HepG2 (cell line): Measurements from ENCODE around the gene VWA2. TPM values are rescaled to one million over a fixed set of nuclear protein-coding genes. Genes with fewer than 3 reads are reported as not detected.

ENCODE experiments used
- ATAC-seq: fragments of 200-7000 bp; cut with Tn5 transposase; 3 replicates; pipeline ENCODE4 v1.9.1; 2020; ENCODE audit warnings: mild to moderate bottlenecking, moderate library complexity
- BruUV-seq: library from RNA; stranded (reverse); fragments of 400-500 nt; replicated peaks from 2 replicates; lab custom pipeline; 2021; lab: Mats Ljungman, UMichigan
- CTCF ChIA-PET: fragments of 300-600 bp; formaldehyde crosslinking; extraction: SDS; loops from one replicate; lab custom pipeline; 2021; ENCODE audit warnings: low total read pairs, inconsistent platforms, low intra/inter-chr PET ratio; lab: Yijun Ruan, JAX
- POLR2A ChIA-PET: fragments of 350-600 bp; sonication (Branson Sonifier 250); formaldehyde crosslinking; loops from one replicate; lab custom pipeline; 2020; ENCODE audit warnings: antibody characterized with exemption, inconsistent platforms; lab: Yijun Ruan, JAX
- DNase-seq: peaks from one replicate; pipeline ENCODE4 v3.0.0-alpha.2; 2015; ENCODE audit warnings: low spot score
- FAIRE-seq: peaks from 3 replicates; lab custom pipeline; 2011; peaks lifted over from hg19 to GRCh38; lab: Jason Lieb, UNC
- H2AFZ ChIP-seq: one replicate; pipeline ENCODE4 v1.6.1; 2011; ENCODE audit warnings: low read length, inconsistent platforms
- H3K27ac ChIP-seq: fragments of 300-600 bp; 3 replicates; pipeline ENCODE4 v1.8.0; 2011; ENCODE audit warnings: mixed run types, mild to moderate bottlenecking, mixed read lengths, low read length, inconsistent platforms; ENCODE audit not compliant: insufficient read depth; ENCODE audit errors: extremely low read length
- H3K27me3 ChIP-seq, 2 experiments: fragments of 200-600 bp in 1 of 2; 2 replicates in 1 of 2; 3 replicates in 1 of 2; pipeline versions ENCODE4 v1.6.0 to v1.8.0; 2011; ENCODE audit warnings: low read length in 2 of 2, mild to moderate bottlenecking in 2 of 2, moderate library complexity in 2 of 2, inconsistent platforms in 1 of 2; ENCODE audit not compliant: insufficient read depth in 2 of 2, control insufficient read depth in 1 of 2
- H3K36me3 ChIP-seq, 2 experiments: fragments of 200-600 bp in 1 of 2; replicated peaks in 1 of 2; 2 replicates in 1 of 2; 3 replicates in 1 of 2; pipeline versions ENCODE4 v1.5.1 to v1.8.0; 2011; ENCODE audit warnings: low read length in 2 of 2, inconsistent platforms in 1 of 2; ENCODE audit not compliant: insufficient read depth in 2 of 2, control insufficient read depth in 1 of 2
- H3K4me1 ChIP-seq: 2 replicates; pipeline ENCODE4 v1.5.1; 2012; ENCODE audit warnings: low read length, inconsistent platforms; ENCODE audit not compliant: insufficient read depth
- H3K4me2 ChIP-seq: 2 replicates; pipeline ENCODE4 v1.6.0; 2011; ENCODE audit warnings: low read depth, low read length, inconsistent platforms
- H3K4me3 ChIP-seq, 3 experiments: fragments of 200-600 bp in 1 of 3; sonication (generic), shearing (Covaris generic) in 1 of 3; replicated peaks in 1 of 3; 2 replicates each; pipeline ENCODE4 v1.5.1; 2011 to 2016; ENCODE audit warnings: low read length in 3 of 3, inconsistent platforms in 2 of 3, low read depth in 2 of 3, mild to moderate bottlenecking in 2 of 3, control low read depth in 1 of 3, mixed read lengths in 1 of 3; ENCODE audit not compliant: insufficient read depth in 1 of 3
- H3K79me2 ChIP-seq: one replicate; pipeline ENCODE4 v1.6.1; 2011; ENCODE audit warnings: low read length, inconsistent platforms; ENCODE audit not compliant: insufficient read depth
- H3K9ac ChIP-seq: 2 replicates; pipeline ENCODE4 v1.6.0; 2011; ENCODE audit warnings: mild to moderate bottlenecking, low read depth, low read length, inconsistent platforms; ENCODE audit not compliant: insufficient read depth
- H3K9me3 ChIP-seq: 2 replicates; pipeline ENCODE4 v1.5.1; 2012; ENCODE audit warnings: mild to moderate bottlenecking, low read length
- H4K20me1 ChIP-seq: 2 replicates; pipeline ENCODE4 v1.6.0; 2011; ENCODE audit warnings: inconsistent platforms, mild to moderate bottlenecking, low read length, moderate library complexity; ENCODE audit not compliant: insufficient read depth
- CC2D1A ChIP-seq: sonication (generic); formaldehyde crosslinking; IDR thresholded peaks from 2 replicates; pipeline ENCODE4 v1.8.1; 2023; ENCODE audit warnings: mild to moderate bottlenecking, missing genetic modification reagents
- ELF3 ChIP-seq: IDR thresholded peaks from 2 replicates; pipeline ENCODE4 v1.6.1; 2016; ENCODE audit warnings: missing genetic modification reagents, missing compliant biosample characterization
- IKZF1 ChIP-seq: fragments of 450-650 bp; IDR thresholded peaks from 2 replicates; pipeline ENCODE4 v1.7.1; 2016
- MEF2D ChIP-seq: sonication (generic); formaldehyde crosslinking; IDR thresholded peaks from 2 replicates; pipeline ENCODE4 v1.5.1; 2020; ENCODE audit warnings: mild to moderate bottlenecking, missing genetic modification reagents
- ZNF572 ChIP-seq: sonication (generic); formaldehyde crosslinking; IDR thresholded peaks from 2 replicates; pipeline ENCODE4 v1.5.1; 2020; ENCODE audit warnings: mild to moderate bottlenecking, missing genetic modification reagents
- ZNF75D ChIP-seq: sonication (generic); formaldehyde crosslinking; IDR thresholded peaks from 2 replicates; pipeline ENCODE4 v1.8.1; 2023; ENCODE audit warnings: missing genetic modification reagents, mild to moderate bottlenecking, borderline replicate concordance
- ZNF790 ChIP-seq: sonication (generic); formaldehyde crosslinking; IDR thresholded peaks from 2 replicates; pipeline ENCODE4 v1.8.0; 2022; ENCODE audit warnings: missing genetic modification reagents, mild to moderate bottlenecking, borderline replicate concordance
- WGBS: methylation state at CpG from one replicate; pipeline ENCODE4 v1.1.6; 2017; ENCODE audit warnings: low lambda C conversion rate; 5-methylcytosine and 5-hydroxymethylcytosine counted together
- in situ Hi-C: cut with HindIII; loops from 2 replicates; pipeline ENCODE4 v1.10.0; 2017; ENCODE audit warnings: low pct_unique_long_range_greater_than_20kb; ENCODE audit not compliant: extremely low pct_ligation_motif_present
- intact Hi-C: fragments of 100-400 bp; cut with micrococcal nuclease; formaldehyde crosslinking; loops from one replicate; pipeline ENCODE4 v1.10.0; 2022; ENCODE audit not compliant: unreplicated experiment
- polyA plus RNA-seq, 8 experiments: library from polyadenylated mRNA; depleted of rRNA in 3 of 8; stranded (reverse) in 7 of 8; unstranded in 1 of 8; fragments of >200 nt; fragmentation: Illumina TruSeq in 4 of 8; extraction: Trizol in 4 of 8; gene quantifications; 2 replicates each; pipeline versions ENCODE4 v1.2.1 to v1.2.3, GENCODE V29; 2011 to 2016; ENCODE audit warnings: low read depth in 4 of 8, missing spikeins in 1 of 8, mixed read lengths in 1 of 8; ENCODE audit not compliant: insufficient read depth in 1 of 8
- total RNA-seq, 5 experiments: library from RNA; depleted of rRNA; stranded (reverse); fragments of >200 nt; fragmentation: Illumina TruSeq; extraction: Trizol; gene quantifications; 2 replicates each; pipeline ENCODE4 v1.2.3, GENCODE V29; 2016; ENCODE audit warnings: low read depth in 1 of 5
- TF ChIP-seq, protein P1 (sequence below): sonication (generic); formaldehyde crosslinking; IDR thresholded peaks from 2 replicates; pipeline ENCODE4 v1.4.0; 2020; ENCODE audit warnings: missing genetic modification reagents, mild to moderate bottlenecking, borderline replicate concordance

The VWA2 gene
- total and polyA plus RNA-seq, 2 of the 13 experiments (the other 11 are each of a cell fraction or from before 2014, with no cell fraction given), result not detected

DNA sequence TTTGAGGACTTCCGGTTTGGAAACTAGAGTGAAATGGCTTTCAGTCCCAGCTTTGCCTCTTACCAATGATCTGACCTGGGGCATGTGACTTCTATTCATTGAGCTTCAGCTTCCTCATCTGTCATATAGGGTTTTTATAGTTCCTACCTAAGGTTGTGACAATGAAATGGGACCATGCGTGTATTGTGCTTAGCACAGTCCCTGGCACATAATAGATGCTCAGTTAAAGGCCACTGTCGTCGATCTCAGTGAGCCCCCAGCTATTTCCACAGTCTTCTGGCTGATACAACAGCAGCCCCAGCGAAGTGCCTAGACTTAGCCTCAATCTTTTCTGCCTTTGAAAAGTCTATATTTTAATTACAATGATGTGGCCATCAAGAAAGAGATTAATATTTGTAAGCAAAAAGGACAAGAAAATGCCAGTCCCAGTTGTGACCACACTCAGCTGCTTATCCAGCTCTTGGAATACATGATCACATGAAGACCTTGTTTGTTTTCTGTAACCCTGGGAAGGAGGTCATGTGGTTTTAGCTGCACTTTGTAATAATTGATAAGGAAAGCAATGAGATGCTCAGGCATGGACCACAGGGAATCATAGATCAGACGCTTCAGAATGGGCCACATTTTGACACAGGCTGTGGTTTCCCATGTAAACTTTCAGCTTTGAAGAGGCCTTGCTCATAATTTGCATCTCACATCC, 44.6 kb downstream of the VWA2 start (continued):
- TF ChIP-seq, protein P1, sequence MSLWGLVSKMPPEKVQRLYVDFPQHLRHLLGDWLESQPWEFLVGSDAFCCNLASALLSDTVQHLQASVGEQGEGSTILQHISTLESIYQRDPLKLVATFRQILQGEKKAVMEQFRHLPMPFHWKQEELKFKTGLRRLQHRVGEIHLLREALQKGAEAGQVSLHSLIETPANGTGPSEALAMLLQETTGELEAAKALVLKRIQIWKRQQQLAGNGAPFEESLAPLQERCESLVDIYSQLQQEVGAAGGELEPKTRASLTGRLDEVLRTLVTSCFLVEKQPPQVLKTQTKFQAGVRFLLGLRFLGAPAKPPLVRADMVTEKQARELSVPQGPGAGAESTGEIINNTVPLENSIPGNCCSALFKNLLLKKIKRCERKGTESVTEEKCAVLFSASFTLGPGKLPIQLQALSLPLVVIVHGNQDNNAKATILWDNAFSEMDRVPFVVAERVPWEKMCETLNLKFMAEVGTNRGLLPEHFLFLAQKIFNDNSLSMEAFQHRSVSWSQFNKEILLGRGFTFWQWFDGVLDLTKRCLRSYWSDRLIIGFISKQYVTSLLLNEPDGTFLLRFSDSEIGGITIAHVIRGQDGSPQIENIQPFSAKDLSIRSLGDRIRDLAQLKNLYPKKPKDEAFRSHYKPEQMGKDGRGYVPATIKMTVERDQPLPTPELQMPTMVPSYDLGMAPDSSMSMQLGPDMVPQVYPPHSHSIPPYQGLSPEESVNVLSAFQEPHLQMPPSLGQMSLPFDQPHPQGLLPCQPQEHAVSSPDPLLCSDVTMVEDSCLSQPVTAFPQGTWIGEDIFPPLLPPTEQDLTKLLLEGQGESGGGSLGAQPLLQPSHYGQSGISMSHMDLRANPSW (CRISPR knock-in tag), result no peak
- no peak for TF ChIP-seq ZNF790
- TF ChIP-seq ELF3, result no peak
- no peak for TF ChIP-seq CC2D1A (CRISPR knock-in tag)

DNA sequence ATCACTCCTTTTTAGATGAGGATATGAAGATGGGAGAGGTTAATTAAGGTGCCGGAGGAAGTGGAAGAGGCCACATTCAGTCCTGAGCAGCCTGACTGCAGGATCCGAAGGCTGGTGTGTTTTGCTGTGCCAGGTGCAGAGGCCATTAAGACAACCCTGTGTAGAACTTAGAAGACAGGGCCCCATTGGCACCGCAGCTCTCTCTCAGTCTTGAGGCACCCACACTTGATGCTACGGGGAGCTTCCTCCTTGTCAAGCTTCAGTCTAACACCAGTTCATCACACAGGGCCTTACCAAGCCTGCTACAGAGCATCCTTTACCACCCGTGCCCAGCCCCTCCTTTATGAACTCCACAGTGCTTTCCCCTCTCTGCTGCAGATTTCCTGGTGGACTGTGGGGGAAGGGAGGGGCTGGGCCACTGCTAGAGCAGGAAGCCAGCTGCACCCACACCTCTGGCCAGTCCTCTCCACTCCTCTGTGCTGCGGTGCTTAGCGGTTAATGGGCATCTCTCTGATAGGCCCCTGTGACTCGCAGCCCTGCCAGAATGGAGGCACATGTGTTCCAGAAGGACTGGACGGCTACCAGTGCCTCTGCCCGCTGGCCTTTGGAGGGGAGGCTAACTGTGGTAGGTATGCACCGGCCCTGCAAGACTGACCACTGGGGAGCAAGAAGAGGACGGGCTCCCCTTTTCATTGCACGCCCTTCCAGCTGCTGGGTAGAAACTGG, 45.5 kb downstream of the VWA2 start:
- Histone ChIP-seq H2AFZ (no peak overlapping the region), H3K79me2 (no peaks in the 10 kb centered on the region), H3K4me1 (no peaks in the 10 kb centered on the region), H3K9ac (no peak overlapping the region), H3K27ac (no peak overlapping the region), H3K4me3 (no peak overlapping the region), H3K9me3 (no peaks in the 10 kb centered on the region), H3K36me3 (no peaks in the 10 kb centered on the region), H4K20me1 (no peaks in the 10 kb centered on the region), H3K27me3 (peaks cover 1 to 41% of the 10 kb centered on the region in 2 experiments; a peak in 4 of 5 replicates), H3K4me2 (no peak overlapping the region)
- no TSS peak for BruUV-seq
- FAIRE-seq (no peak), ATAC-seq (no peak), DNase-seq (no peak)
- intact Hi-C loops (no loop called here), in situ Hi-C loops (no loop called here)
- TF ChIP-seq ZNF75D (CRISPR knock-in tag), result no peak
- no peak for TF ChIP-seq ZNF572 (CRISPR knock-in tag)
- TF ChIP-seq MEF2D, result no peak
- TF ChIP-seq IKZF1, result no peak
- WGBS, result 50% methylated on average over 4 of the region's 13 CpGs
- POLR2A ChIA-PET, result no interaction called here
- CTCF ChIA-PET, result no interaction called here
